ENCODE results near the gene ACSL1. TPM values are rescaled to one million over a fixed set of nuclear protein-coding genes. Genes with fewer than 3 reads are reported as not detected.

Gene ACSL1
- total RNA-seq, 1 donor: 57.5 TPM

- Histone ChIP-seq H3K79me2 (ENCODE audit: insufficient read depth, low read length) (no peaks in the 10 kb centered on the region), H4K20me1 (ENCODE audit: insufficient read depth, low read length) (peaks cover 10% of the 10 kb centered on the region), H3K4me3 (ENCODE audit: insufficient read depth, low read length) (no peak overlapping the region), H3K4me1 (ENCODE audit: insufficient read depth, low read length) (peaks cover 30% of the 10 kb centered on the region), H3K4me2 (ENCODE audit: insufficient read depth, low read length) (no peak overlapping the region), H3K27ac (ENCODE audit: low read depth, low read length) (no peak overlapping the region), H2AFZ (ENCODE audit: low read length) (no peak overlapping the region), H3K36me3 (ENCODE audit: insufficient read depth, low read length) (no peaks in the 10 kb centered on the region), H3K27me3 (ENCODE audit: insufficient read depth, low read length) (no peaks in the 10 kb centered on the region), H3K9me3 (ENCODE audit: low read depth, low read length) (no peaks in the 10 kb centered on the region)
- TF ChIP-seq CTCF (IDR thresholded peaks at IDR 0.05; ENCODE audit: extremely low read depth, low read depth, low read length): no peak
- DNase-seq (ENCODE audit: insufficient read length, low spot score, missing footprints): no peak
These were observed 28.9 kb downstream of the ACSL1 start for GRCh38 chr4:184796906-184797305.

GRCh38 chr4:184795214-184795844 lies 30.4 kb downstream of the ACSL1 start:
- H4K20me1 ChIP-seq (ENCODE audit: insufficient read depth, low read length): peaks cover 10% of the 10 kb centered on the region
- no peaks in the 10 kb centered on the region for H3K36me3 ChIP-seq (ENCODE audit: insufficient read depth, low read length)
- no peaks in the 10 kb centered on the region for H3K27me3 ChIP-seq (ENCODE audit: insufficient read depth, low read length)
- peaks cover 15% of the 10 kb centered on the region for H3K4me1 ChIP-seq (ENCODE audit: insufficient read depth, low read length)
- no peak for TF ChIP-seq CTCF (IDR thresholded peaks at IDR 0.05; ENCODE audit: extremely low read depth, low read depth, low read length)
- H3K9me3 ChIP-seq (ENCODE audit: low read depth, low read length): no peaks in the 10 kb centered on the region
- H3K4me2 ChIP-seq (ENCODE audit: insufficient read depth, low read length): no peak overlapping the region
- no peak for DNase-seq (ENCODE audit: insufficient read length, low spot score, missing footprints)
- no peak overlapping the region for H3K27ac ChIP-seq (ENCODE audit: low read depth, low read length)
- H3K4me3 ChIP-seq (ENCODE audit: insufficient read depth, low read length): no peak overlapping the region
- H2AFZ ChIP-seq (ENCODE audit: low read length): no peak overlapping the region
- no peaks in the 10 kb centered on the region for H3K79me2 ChIP-seq (ENCODE audit: insufficient read depth, low read length)

DNA sequence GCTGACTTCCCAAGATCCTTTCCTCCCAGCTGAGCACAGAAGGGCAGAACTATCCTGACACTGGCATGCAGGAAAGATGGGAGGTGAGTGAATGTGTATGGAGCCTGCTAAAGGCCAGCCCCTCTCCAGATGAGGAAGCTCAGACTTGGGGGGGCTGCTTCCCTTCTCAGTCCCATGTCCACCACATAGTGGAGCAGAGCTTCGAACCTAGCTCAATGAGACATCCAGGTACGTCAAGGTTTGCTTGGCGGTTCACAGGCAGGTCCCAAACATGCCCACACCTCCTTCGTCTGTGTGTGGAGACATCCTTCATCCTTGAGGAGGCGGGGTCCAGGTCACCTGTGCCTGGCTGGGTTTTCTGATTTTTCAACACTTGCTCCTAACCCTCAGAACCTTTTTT lies 31.3 kb downstream of the ACSL1 start:
- H3K27me3 ChIP-seq (ENCODE audit: insufficient read depth, low read length): no peaks in the 10 kb centered on the region

More for the DNA sequence above, 31.3 kb downstream of the ACSL1 start:
- no peak overlapping the region for H3K4me2 ChIP-seq (ENCODE audit: insufficient read depth, low read length)
- no peak for DNase-seq (ENCODE audit: insufficient read length, low spot score, missing footprints)
- H3K27ac ChIP-seq (ENCODE audit: low read depth, low read length): no peak overlapping the region
- H2AFZ ChIP-seq (ENCODE audit: low read length): no peak overlapping the region
- H3K4me1 ChIP-seq (ENCODE audit: insufficient read depth, low read length): peaks cover 15% of the 10 kb centered on the region
- peaks cover 10% of the 10 kb centered on the region for H4K20me1 ChIP-seq (ENCODE audit: insufficient read depth, low read length)
- TF ChIP-seq CTCF (IDR thresholded peaks at IDR 0.05; ENCODE audit: extremely low read depth, low read depth, low read length): no peak
- no peak overlapping the region for H3K4me3 ChIP-seq (ENCODE audit: insufficient read depth, low read length)
- no peaks in the 10 kb centered on the region for H3K79me2 ChIP-seq (ENCODE audit: insufficient read depth, low read length)
- no peaks in the 10 kb centered on the region for H3K36me3 ChIP-seq (ENCODE audit: insufficient read depth, low read length)
- H3K9me3 ChIP-seq (ENCODE audit: low read depth, low read length): no peaks in the 10 kb centered on the region
